GM18520 (cell line): ENCODE results near the gene PIP5K1C.
"Not testable (repeated sequence)": the region's sequence is repeated elsewhere in the genome, so short reads cannot be mapped to it uniquely, and the experiment has no call there.

ENCODE experiments used
- ATAC-seq: cut with Tn5 transposase; IDR thresholded peaks from one replicate; pipeline ENCODE4 v1.9.1; 2021; ENCODE audit not compliant: unreplicated experiment

The PIP5K1C gene

DNA sequence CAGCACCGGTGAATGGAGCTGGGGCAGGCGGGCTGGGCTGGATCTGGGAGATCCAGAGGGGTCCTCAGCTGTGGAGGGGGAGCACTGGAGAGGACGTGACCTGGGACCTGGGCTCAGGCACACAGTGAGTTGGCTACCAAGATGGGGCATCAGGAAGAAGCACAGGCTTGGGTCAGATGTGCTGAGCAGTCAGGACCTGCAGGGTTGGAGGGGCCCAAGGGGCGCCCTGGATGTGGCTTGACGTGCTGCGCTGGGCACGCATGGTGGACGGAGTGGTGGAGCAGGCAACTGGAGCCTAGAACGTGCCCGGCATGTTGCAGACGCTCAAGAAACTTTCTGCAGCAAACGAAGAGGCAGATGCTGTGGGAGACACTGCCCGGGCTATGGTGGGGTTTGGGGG, 20.7 kb downstream of the PIP5K1C start:
- no peak for ATAC-seq

- ATAC-seq: no peak
These were observed 21.1 kb downstream of the PIP5K1C start for GRCh38 chr19:3679138-3679537.

DNA sequence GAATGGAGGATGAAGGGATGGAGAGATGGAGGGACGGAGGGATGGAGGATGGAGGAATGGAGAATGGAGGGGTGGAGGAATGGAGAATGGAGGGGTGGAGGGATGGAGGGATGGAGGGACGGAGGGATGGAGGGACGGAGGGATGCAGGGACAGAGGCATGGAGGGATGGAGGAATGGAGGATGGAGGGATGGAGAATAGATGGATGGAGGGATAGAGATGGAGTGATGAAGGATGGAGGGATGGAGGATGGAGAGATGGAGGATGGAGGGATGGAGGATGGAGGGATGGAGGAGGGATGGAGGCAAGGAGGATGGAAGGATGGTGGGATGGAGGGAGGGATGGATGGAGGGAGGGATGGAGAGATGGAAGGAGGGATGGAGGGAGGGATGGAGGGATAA, 22.1 kb downstream of the PIP5K1C start:
- ATAC-seq: no peak

- no peak for ATAC-seq
These were observed 25.3 kb downstream of the PIP5K1C start for GRCh38 chr19:3674784-3675543.

- ATAC-seq: no peak
These were observed 26.5 kb downstream of the PIP5K1C start for GRCh38 chr19:3673506-3674439.

- ATAC-seq: no peak
These were observed 27.3 kb downstream of the PIP5K1C start for GRCh38 chr19:3672993-3673392.

GRCh38 chr19:3672575-3672948, 27.7 kb downstream of the PIP5K1C start:
- ATAC-seq: no peak

DNA sequence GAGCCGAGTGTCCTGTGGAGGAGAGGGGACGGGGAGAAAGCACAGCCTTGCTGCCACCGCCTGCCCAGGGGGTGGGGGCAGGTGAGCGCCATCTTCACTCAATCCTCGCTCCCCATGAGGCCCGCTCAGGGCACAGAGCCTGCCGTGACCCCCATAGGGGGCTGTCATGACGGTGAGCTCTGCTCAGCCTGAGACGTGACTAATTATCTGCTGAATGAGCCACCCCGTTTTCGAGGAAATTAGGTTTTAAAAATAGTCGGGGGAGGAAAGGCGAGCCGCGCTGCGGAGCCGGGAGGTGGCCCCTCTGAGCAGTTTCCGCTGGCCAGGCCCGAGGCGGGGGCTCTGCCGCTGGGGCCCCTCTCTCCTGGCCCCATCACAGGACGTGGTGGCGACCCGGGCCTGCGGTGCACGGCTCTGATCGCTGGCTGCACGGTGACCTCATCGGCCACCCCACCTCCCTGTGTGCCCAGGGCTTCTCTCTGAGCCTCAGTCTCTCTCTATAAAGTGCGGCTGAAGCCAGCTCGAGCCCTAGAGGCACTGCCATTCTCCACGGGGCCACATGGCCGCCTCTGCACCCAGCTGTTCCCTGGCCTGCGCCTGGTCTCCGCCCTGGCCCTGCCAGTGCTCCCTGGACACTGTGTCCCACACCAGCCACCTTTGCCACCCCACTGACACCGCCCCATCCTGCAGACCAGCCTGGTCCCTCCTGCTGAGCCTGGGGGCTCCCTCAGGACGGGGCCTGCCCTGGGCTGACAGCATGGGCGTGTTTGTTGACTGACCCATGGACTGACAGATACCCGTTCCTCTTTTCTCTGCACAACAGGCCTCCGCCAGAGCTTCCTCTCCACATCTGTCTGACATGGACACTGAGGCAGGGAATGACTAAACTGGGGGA, 28.3 kb downstream of the PIP5K1C start:
- ATAC-seq: no peak

DNA sequence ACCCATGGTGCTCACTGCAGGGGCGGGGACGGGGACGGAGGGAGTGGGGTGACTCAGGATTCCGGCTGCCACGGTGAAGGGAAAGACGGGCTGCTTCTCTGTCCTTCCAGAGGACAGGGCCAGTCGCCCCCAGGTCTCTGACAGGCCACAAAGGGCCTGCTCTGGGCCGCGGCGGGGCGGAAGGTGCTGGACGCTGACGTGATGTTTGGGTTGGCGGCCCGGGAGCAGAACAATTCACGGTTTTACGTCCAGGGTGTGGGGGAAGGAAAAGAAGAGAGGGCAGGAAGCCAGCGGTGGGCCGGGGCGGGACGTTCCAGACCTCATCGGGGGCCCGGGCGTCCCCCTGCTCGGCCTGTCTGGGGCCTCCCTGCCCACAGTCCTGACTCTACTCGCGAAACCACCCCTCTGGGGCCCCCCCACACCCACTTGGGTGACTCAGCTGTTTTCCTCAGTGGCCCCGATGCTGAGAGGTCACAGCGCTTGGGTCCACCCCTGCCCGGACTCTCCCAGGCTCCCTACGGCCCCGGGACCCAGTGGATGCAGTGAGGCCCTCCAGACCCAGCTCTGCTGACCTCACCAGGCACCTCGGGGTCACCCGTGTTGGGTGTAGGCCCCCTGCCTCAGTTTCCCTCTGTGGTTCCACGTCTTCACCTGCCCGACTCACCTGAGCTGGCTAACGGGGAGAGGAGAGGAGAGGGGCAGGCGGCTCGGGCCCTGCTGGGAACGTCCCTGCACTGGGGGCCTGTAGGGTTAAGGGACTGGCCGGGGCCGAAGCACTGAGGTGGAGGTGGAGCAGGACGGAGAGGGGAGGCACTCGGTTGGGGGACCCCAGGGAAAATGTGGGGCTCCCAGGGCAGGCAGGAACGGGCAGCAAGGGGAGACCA, 29.2 kb downstream of the PIP5K1C start:
- ATAC-seq: no peak

DNA sequence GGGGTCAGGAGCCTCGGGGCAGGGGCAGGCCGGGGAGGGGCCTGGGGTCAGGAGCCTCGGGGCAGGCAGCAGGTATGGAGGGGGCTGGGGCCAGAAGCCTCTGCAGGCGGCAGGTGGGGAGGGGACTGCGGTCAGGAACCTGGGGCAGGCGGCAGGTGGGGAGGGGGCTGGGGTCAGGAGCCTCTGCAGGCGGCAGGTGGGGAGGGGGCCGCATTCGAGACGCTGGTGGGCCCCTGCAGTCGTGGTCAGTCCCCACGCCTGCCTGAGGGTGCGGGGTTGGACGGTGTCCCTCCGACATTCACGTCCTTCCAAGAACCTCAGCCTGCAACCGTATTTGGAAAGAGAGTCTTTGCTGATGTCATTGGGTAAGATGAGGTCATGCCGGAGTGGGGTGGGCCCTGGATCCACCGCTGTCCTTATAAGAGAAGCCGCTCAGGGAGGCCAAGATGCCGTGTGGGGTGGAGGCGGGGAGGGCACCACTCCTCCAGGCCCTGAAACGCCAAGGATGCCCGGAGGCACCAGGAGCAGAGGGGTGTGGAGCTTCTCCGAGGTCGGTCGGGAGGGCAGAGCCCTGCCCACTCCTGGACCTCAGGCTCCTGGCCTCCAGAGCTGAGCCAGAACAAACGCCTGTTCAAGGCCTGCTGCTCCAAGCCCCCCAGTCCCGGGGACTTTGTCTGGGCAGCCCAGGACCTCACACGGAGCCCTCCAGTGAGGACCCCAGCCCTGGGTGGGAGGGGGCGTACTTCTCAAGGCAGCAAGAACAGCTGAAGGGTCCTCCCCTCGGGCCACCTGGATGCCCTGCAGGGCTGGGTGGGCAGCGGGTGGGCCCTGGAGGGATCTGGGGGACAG, 30.1 kb downstream of the PIP5K1C start:
- ATAC-seq: no peak

GRCh38 chr19:3669082-3669946, 31.0 kb downstream of the PIP5K1C start:
- ATAC-seq: no peak

GRCh38 chr19:3668331-3669081, 31.8 kb downstream of the PIP5K1C start:
- no peak for ATAC-seq

GRCh38 chr19:3667766-3668165, 32.5 kb downstream of the PIP5K1C start:
- no peak for ATAC-seq

DNA sequence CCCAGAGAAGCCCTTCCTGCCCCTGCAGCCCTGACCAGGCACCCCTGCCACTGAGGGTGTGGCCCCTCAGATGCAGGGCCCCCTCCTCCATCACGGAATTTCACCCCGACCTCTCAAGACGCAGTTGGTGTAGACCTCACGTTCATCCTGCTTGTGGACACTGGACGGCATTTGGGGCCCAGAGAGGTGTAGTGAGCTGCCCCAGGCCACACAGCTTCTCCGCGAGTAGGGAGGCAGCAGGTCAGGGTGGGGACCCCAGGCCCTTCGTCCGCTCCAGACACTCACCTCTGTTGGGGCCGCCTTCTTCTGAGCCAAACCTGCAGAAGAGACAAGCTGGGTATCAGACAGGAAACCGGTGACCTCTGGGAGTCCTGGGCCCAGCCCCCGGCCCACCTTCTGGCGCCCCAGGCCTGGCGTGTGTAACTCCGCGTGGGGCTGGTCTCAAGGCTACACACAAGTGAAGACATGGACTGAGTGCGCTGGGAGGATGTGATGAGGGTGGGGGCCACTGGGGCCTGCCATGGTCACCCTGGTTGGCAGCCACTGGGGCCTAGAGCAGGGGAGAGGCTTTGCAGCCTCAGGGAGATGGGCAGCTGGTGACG, 33.1 kb downstream of the PIP5K1C start:
- ATAC-seq: no peak

DNA sequence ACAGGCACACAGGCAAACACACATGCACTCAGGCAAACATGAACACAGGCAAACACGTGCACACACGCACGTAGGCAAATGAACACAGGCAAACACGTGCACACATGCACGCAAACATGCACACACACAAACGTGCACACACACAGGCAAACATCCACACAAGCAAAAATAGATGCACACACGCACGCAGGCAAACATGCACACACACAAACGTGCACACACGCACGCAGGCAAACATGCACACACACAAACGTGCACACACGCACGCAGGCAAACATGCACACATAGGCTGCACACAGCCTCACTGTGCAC, 33.8 kb downstream of the PIP5K1C start:
- ATAC-seq: not testable (repeated sequence)

DNA sequence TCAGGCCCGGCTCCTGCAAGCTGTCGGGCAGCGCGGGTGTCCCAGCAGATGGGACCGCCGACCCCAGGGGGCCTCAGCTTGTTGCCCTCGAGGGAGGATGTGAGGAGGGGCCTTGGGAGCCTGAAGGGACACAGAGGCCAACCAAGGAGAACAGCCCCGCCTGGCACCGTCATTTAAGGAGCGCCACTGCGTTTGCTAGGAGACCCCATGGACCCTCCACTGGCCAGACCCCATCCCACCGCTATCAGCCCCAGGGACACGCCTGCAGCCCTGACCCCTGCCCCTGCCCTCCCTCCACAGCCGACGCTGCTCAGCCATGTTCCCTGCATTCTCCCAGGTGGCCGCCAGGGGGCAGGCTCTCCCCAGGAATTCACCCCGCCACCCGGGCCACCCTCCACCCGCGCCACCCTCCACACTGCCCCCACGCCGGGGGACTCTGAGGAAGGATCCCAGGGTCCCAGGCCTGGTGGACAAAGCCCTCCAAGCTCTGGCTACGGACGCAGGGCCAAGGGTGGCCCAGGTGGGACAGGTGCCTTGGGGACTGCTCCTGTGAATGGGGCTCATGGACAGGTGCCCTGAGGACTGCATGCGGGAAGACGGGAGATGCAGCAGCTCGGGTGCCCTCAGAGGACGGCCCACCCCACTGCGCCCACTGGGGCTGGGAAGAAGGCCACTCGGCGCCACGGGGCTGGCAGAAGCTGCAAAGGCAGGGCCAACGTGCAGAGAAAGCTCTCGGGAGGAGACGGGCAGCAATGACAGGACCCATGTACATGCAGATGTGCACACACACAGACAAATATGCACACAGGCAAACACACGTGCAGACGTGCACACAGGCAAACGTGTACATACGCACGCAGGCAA, 34.4 kb downstream of the PIP5K1C start:
- no peak for ATAC-seq
